Measurements from ENCODE around the gene NDUFV3.
"Not testable (repeated sequence)": the region's sequence is repeated elsewhere in the genome, so short reads cannot be mapped to it uniquely, and the experiment has no call there.

Gene NDUFV3

GRCh38 chr21:42932378-42933136 lies 39.4 kb downstream of the NDUFV3 start:
- not testable (repeated sequence) for H3K27me3 ChIP-seq (ENCODE audit: control insufficient read depth, insufficient read depth, low read length); H3K9me3 ChIP-seq (ENCODE audit: control insufficient read depth, insufficient read depth, low read length); H3K4me1 ChIP-seq (ENCODE audit: control insufficient read depth, insufficient read depth, low read length); H3K4me3 ChIP-seq (ENCODE audit: low read depth, low read length); H3K36me3 ChIP-seq (ENCODE audit: control insufficient read depth, insufficient read depth, low read length)
- peak overlapping the region; percentile 24 for H3K9ac ChIP-seq (ENCODE audit: low read depth, low read length)

GRCh38 chr21:42933137-42933970 lies 40.2 kb downstream of the NDUFV3 start:
- H3K36me3 ChIP-seq (ENCODE audit: control insufficient read depth, insufficient read depth, low read length); H3K4me3 ChIP-seq (ENCODE audit: low read depth, low read length); H3K27me3 ChIP-seq (ENCODE audit: control insufficient read depth, insufficient read depth, low read length); H3K4me1 ChIP-seq (ENCODE audit: control insufficient read depth, insufficient read depth, low read length); H3K9me3 ChIP-seq (ENCODE audit: control insufficient read depth, insufficient read depth, low read length): not testable (repeated sequence)
- H3K9ac ChIP-seq (ENCODE audit: low read depth, low read length): peak overlapping the region; percentile 24

GRCh38 chr21:42933973-42934372 lies 40.9 kb downstream of the NDUFV3 start:
- H3K9me3 ChIP-seq (ENCODE audit: control insufficient read depth, insufficient read depth, low read length); H3K36me3 ChIP-seq (ENCODE audit: control insufficient read depth, insufficient read depth, low read length); H3K9ac ChIP-seq (ENCODE audit: low read depth, low read length); H3K4me3 ChIP-seq (ENCODE audit: low read depth, low read length); H3K27me3 ChIP-seq (ENCODE audit: control insufficient read depth, insufficient read depth, low read length): not testable (repeated sequence)
- H3K4me1 ChIP-seq (ENCODE audit: control insufficient read depth, insufficient read depth, low read length): peaks cover 12% of the 10 kb centered on the region

GRCh38 chr21:42936360-42936759 lies 43.3 kb downstream of the NDUFV3 start:
- H3K36me3 ChIP-seq (ENCODE audit: control insufficient read depth, insufficient read depth, low read length); H3K9me3 ChIP-seq (ENCODE audit: control insufficient read depth, insufficient read depth, low read length); H3K4me3 ChIP-seq (ENCODE audit: low read depth, low read length); H3K27me3 ChIP-seq (ENCODE audit: control insufficient read depth, insufficient read depth, low read length); H3K9ac ChIP-seq (ENCODE audit: low read depth, low read length): not testable (repeated sequence)
- H3K4me1 ChIP-seq (ENCODE audit: control insufficient read depth, insufficient read depth, low read length): peaks cover 12% of the 10 kb centered on the region

- H3K4me3 ChIP-seq (ENCODE audit: low read depth, low read length); H3K36me3 ChIP-seq (ENCODE audit: control insufficient read depth, insufficient read depth, low read length); H3K27me3 ChIP-seq (ENCODE audit: control insufficient read depth, insufficient read depth, low read length); H3K9me3 ChIP-seq (ENCODE audit: control insufficient read depth, insufficient read depth, low read length); H3K9ac ChIP-seq (ENCODE audit: low read depth, low read length): not testable (repeated sequence)
- peaks cover 12% of the 10 kb centered on the region for H3K4me1 ChIP-seq (ENCODE audit: control insufficient read depth, insufficient read depth, low read length)
Measured at GRCh38 chr21:42937034-42937940, 44.2 kb downstream of the NDUFV3 start.

- H3K9ac ChIP-seq (ENCODE audit: low read depth, low read length): no peak overlapping the region
- H3K27me3 ChIP-seq (ENCODE audit: control insufficient read depth, insufficient read depth, low read length): no peaks in the 10 kb centered on the region
- H3K4me3 ChIP-seq (ENCODE audit: low read depth, low read length): no peak overlapping the region
- H3K4me1 ChIP-seq (ENCODE audit: control insufficient read depth, insufficient read depth, low read length): peaks cover 10% of the 10 kb centered on the region
- H3K36me3 ChIP-seq (ENCODE audit: control insufficient read depth, insufficient read depth, low read length): no peaks in the 10 kb centered on the region
- no peaks in the 10 kb centered on the region for H3K9me3 ChIP-seq (ENCODE audit: control insufficient read depth, insufficient read depth, low read length)
Measured at GRCh38 chr21:42937960-42938605, 45.0 kb downstream of the NDUFV3 start.

- H3K4me3 ChIP-seq (ENCODE audit: low read depth, low read length); H3K36me3 ChIP-seq (ENCODE audit: control insufficient read depth, insufficient read depth, low read length); H3K27me3 ChIP-seq (ENCODE audit: control insufficient read depth, insufficient read depth, low read length); H3K9me3 ChIP-seq (ENCODE audit: control insufficient read depth, insufficient read depth, low read length); H3K9ac ChIP-seq (ENCODE audit: low read depth, low read length); H3K4me1 ChIP-seq (ENCODE audit: control insufficient read depth, insufficient read depth, low read length): not testable (repeated sequence)
Measured at GRCh38 chr21:42938606-42938995, 45.5 kb downstream of the NDUFV3 start.

- no peak overlapping the region for H3K4me3 ChIP-seq (ENCODE audit: low read depth, low read length)
- H3K27me3 ChIP-seq (ENCODE audit: control insufficient read depth, insufficient read depth, low read length): no peaks in the 10 kb centered on the region
- no peaks in the 10 kb centered on the region for H3K36me3 ChIP-seq (ENCODE audit: control insufficient read depth, insufficient read depth, low read length)
- no peaks in the 10 kb centered on the region for H3K9me3 ChIP-seq (ENCODE audit: control insufficient read depth, insufficient read depth, low read length)
- H3K4me1 ChIP-seq (ENCODE audit: control insufficient read depth, insufficient read depth, low read length): peaks cover 8% of the 10 kb centered on the region
- H3K9ac ChIP-seq (ENCODE audit: low read depth, low read length): no peak overlapping the region
Measured at GRCh38 chr21:42939582-42940413, 46.7 kb downstream of the NDUFV3 start.

DNA sequence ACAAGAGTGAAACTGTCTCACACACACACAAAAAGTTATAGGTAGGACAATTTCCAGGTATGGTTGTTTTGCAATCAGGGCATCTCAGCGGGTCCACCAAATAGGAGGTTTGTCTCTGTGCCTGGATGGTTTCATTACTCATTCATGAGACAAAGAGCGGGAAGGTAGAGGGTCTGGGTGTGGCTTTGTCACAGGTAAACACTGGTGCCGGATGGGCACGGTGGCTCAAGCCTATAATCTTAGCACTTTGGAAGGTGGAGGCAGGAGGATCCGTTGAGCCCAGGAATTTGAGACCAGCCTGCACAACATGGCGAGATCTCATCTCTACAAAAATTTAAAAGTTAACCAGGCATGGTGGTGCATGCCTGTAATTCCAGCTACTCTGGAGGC lies 48.6 kb downstream of the NDUFV3 start:
- Histone ChIP-seq H3K36me3 (ENCODE audit: control insufficient read depth, insufficient read depth, low read length) (no peaks in the 10 kb centered on the region), H3K27me3 (ENCODE audit: control insufficient read depth, insufficient read depth, low read length) (no peaks in the 10 kb centered on the region)

GRCh38 chr21:42942244-42942643 lies 49.1 kb downstream of the NDUFV3 start:
- Histone ChIP-seq H3K27me3 (ENCODE audit: control insufficient read depth, insufficient read depth, low read length) (no peaks in the 10 kb centered on the region), H3K9ac (ENCODE audit: low read depth, low read length) (no peak overlapping the region), H3K4me3 (ENCODE audit: low read depth, low read length) (no peak overlapping the region), H3K4me1 (ENCODE audit: control insufficient read depth, insufficient read depth, low read length) (peaks cover 5% of the 10 kb centered on the region), H3K36me3 (ENCODE audit: control insufficient read depth, insufficient read depth, low read length) (no peaks in the 10 kb centered on the region), H3K9me3 (ENCODE audit: control insufficient read depth, insufficient read depth, low read length) (no peaks in the 10 kb centered on the region)

More for the DNA sequence above, 48.6 kb downstream of the NDUFV3 start:
- no peak overlapping the region for H3K9ac ChIP-seq (ENCODE audit: low read depth, low read length)
- peaks cover 5% of the 10 kb centered on the region for H3K4me1 ChIP-seq (ENCODE audit: control insufficient read depth, insufficient read depth, low read length)
- no peaks in the 10 kb centered on the region for H3K9me3 ChIP-seq (ENCODE audit: control insufficient read depth, insufficient read depth, low read length)
- H3K4me3 ChIP-seq (ENCODE audit: low read depth, low read length): no peak overlapping the region
